ENCODE data around the gene TTLL11.

Gene TTLL11

GRCh38 chr9:121876658-121877271, 216.3 kb downstream of the TTLL11 start:
- in situ Hi-C loops (cut with MboI; ENCODE audit: low pct_unique_long_range_greater_than_20kb, low sequenced_read_pairs, unreplicated experiment) = no loop called here
- TF ChIP-seq, protein P1, sequence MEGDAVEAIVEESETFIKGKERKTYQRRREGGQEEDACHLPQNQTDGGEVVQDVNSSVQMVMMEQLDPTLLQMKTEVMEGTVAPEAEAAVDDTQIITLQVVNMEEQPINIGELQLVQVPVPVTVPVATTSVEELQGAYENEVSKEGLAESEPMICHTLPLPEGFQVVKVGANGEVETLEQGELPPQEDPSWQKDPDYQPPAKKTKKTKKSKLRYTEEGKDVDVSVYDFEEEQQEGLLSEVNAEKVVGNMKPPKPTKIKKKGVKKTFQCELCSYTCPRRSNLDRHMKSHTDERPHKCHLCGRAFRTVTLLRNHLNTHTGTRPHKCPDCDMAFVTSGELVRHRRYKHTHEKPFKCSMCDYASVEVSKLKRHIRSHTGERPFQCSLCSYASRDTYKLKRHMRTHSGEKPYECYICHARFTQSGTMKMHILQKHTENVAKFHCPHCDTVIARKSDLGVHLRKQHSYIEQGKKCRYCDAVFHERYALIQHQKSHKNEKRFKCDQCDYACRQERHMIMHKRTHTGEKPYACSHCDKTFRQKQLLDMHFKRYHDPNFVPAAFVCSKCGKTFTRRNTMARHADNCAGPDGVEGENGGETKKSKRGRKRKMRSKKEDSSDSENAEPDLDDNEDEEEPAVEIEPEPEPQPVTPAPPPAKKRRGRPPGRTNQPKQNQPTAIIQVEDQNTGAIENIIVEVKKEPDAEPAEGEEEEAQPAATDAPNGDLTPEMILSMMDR (IDR thresholded peaks at IDR 0.05; ENCODE audit: extremely low read depth, insufficient read depth, missing control alignments) = no peak
- DNase-seq (ENCODE audit: low spot score) = no peak

DNA sequence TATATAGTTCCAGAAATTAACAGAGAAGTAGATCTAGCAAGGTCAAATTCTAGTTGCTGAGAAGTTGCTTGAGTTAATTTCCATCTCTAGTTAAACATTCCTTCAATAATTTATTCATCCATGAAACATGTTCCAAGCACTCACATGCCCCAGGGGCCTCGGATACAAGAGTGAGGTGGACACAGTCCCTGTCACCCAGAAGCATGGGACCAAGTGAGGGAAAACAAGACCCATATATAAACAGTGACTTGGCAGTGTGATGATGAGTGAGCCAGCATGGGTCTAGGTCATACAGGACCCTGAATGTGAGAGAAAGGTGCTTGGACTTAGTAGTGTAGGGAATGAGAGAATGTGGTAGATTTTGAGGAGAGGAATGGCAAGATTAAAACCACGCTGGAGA, 216.9 kb downstream of the TTLL11 start:
- in situ Hi-C loops (cut with MboI; ENCODE audit: low pct_unique_long_range_greater_than_20kb, low sequenced_read_pairs, unreplicated experiment) = no loop called here
- no peak for DNase-seq (ENCODE audit: low spot score)
- TF ChIP-seq, protein P1 (IDR thresholded peaks at IDR 0.05; ENCODE audit: extremely low read depth, insufficient read depth, missing control alignments) = no peak

DNA sequence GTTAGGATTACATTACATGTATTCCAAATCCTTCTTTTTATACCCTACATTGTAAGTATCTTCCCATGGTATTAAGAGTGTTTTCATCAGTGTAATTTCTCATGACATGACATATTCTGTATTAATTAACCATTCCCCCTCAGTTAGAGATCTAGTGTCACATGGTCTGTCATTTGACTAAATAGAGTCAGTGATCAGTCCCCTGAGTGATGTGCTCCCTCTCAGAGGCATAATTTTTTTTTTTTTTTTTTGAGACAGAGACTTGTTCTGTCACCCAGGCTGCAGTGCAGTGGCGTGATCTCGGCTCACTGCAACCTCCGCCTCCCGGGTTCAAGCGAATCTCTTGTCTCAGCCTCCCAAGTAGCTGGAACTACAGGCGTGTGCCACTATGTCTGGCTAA, 218.6 kb downstream of the TTLL11 start:
- TF ChIP-seq, protein P1 (IDR thresholded peaks at IDR 0.05; ENCODE audit: extremely low read depth, insufficient read depth, missing control alignments) = no peak
- in situ Hi-C loops (cut with MboI; ENCODE audit: low pct_unique_long_range_greater_than_20kb, low sequenced_read_pairs, unreplicated experiment) = no loop called here
- DNase-seq (ENCODE audit: low spot score) = no peak

GRCh38 chr9:121871431-121872025, 221.6 kb downstream of the TTLL11 start:
- in situ Hi-C loops (cut with MboI; ENCODE audit: low pct_unique_long_range_greater_than_20kb, low sequenced_read_pairs, unreplicated experiment) = no loop called here
- no peak for DNase-seq (ENCODE audit: low spot score)
- TF ChIP-seq, protein P1 (IDR thresholded peaks at IDR 0.05; ENCODE audit: extremely low read depth, insufficient read depth, missing control alignments) = no peak

- no peak for DNase-seq (ENCODE audit: low spot score)
- TF ChIP-seq, protein P1 (IDR thresholded peaks at IDR 0.05; ENCODE audit: extremely low read depth, insufficient read depth, missing control alignments) = no peak
- in situ Hi-C loops (cut with MboI; ENCODE audit: low pct_unique_long_range_greater_than_20kb, low sequenced_read_pairs, unreplicated experiment) = no loop called here
Measured at GRCh38 chr9:121870271-121870670, 222.8 kb downstream of the TTLL11 start.

- DNase-seq (ENCODE audit: low spot score) = no peak
- in situ Hi-C loops (cut with MboI; ENCODE audit: low pct_unique_long_range_greater_than_20kb, low sequenced_read_pairs, unreplicated experiment) = no loop called here
- TF ChIP-seq, protein P1 (IDR thresholded peaks at IDR 0.05; ENCODE audit: extremely low read depth, insufficient read depth, missing control alignments) = no peak
Measured at GRCh38 chr9:121868626-121869025, 224.5 kb downstream of the TTLL11 start.

Measured in GM13977 (cell line).